AG09309 (cell line): ENCODE results near the gene TRAPPC2L.

Experiments used
- DNase-seq: peaks from one replicate; pipeline ENCODE4 v3.0.0-alpha.2; 2010; ENCODE audit warnings: low read depth
- H3K4me3 ChIP-seq: 2 replicates; pipeline ENCODE4 v1.5.1; 2011; ENCODE audit warnings: mild to moderate bottlenecking, low read depth, low read length, moderate library complexity; ENCODE audit not compliant: control insufficient read depth
- TF ChIP-seq, protein P1 (sequence below): IDR thresholded peaks from 2 replicates; pipeline ENCODE4 v1.5.1; 2011; ENCODE audit warnings: mild to moderate bottlenecking, low read depth, low read length, inconsistent platforms; ENCODE audit not compliant: insufficient read depth, control insufficient read depth; ENCODE audit errors: missing control alignments

The TRAPPC2L gene

DNA sequence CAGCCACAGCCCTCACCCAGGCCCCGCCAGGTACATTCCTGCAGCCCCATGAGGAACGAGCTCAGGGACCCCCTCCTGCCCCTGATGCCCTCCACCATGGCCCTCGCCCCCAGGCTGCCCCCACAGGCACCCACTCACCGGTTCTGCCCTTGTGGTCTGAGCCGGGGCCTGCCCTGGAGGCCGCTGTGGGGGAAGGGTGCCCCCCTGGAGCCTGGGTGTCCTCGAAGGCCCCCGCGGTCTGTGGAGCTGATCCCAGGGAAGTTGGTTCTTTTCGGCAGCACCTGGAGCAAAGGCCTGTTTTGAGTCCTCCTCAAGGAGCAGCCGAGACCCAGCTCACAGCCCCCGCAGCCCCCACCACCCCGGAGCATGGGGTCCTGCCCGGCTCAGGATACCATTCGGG lies 7.2 kb downstream of the TRAPPC2L start:
- TF ChIP-seq, protein P1, sequence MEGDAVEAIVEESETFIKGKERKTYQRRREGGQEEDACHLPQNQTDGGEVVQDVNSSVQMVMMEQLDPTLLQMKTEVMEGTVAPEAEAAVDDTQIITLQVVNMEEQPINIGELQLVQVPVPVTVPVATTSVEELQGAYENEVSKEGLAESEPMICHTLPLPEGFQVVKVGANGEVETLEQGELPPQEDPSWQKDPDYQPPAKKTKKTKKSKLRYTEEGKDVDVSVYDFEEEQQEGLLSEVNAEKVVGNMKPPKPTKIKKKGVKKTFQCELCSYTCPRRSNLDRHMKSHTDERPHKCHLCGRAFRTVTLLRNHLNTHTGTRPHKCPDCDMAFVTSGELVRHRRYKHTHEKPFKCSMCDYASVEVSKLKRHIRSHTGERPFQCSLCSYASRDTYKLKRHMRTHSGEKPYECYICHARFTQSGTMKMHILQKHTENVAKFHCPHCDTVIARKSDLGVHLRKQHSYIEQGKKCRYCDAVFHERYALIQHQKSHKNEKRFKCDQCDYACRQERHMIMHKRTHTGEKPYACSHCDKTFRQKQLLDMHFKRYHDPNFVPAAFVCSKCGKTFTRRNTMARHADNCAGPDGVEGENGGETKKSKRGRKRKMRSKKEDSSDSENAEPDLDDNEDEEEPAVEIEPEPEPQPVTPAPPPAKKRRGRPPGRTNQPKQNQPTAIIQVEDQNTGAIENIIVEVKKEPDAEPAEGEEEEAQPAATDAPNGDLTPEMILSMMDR, result no peak
- DNase-seq, result no peak
- no peak overlapping the region for H3K4me3 ChIP-seq

DNA sequence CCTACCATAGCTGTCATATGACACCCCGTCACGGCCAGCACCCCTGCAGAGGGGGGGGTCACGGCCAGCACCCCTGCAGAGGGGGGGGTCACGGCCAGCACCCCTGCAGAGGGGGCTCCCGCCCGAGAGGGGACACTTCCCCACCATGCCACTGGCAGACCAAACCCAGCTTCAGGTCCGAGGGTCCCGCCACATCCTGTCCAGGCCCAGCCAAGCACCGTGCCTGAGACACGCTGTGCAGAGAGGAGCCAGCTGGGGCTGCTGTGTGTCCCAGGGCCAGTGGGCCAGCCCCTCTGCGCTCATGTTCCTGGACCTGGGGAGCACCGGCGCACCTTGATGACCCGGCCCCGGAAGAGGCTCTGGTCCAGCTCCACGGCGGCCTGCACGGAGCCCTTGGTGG lies 7.6 kb downstream of the TRAPPC2L start:
- DNase-seq, result no peak
- H3K4me3 ChIP-seq, result no peak overlapping the region
- TF ChIP-seq, protein P1, result no peak

- no peak overlapping the region for H3K4me3 ChIP-seq
- TF ChIP-seq, protein P1, result no peak
- DNase-seq, result no peak
These were observed 8.4 kb downstream of the TRAPPC2L start for GRCh38 chr16:88865310-88865709.

GRCh38 chr16:88865742-88866141 lies 8.8 kb downstream of the TRAPPC2L start:
- no peak overlapping the region for H3K4me3 ChIP-seq
- DNase-seq, result no peak
- TF ChIP-seq, protein P1, result no peak

GRCh38 chr16:88866151-88866920 lies 9.4 kb downstream of the TRAPPC2L start, which contains the start of gene PABPN1L:
TSS of gene PABPN1L (minus strand) at chr16:88866660. CDS start at chr16:88866606, 54 bp downstream.
- TF ChIP-seq, protein P1, result no peak
- DNase-seq, result no peak
- no peak within 1 kb of the TSS for H3K4me3 ChIP-seq

GRCh38 chr16:88867581-88868246 lies 10.8 kb downstream of the TRAPPC2L start:
- TF ChIP-seq, protein P1, result no peak
- DNase-seq, result no peak
- no peak overlapping the region for H3K4me3 ChIP-seq
